Neuron (in vitro differentiated cells): ENCODE data around the gene UVRAG.

ENCODE experiments used
- H2AFZ ChIP-seq: one replicate; pipeline ENCODE4 v1.6.1; 2013; ENCODE audit warnings: low read depth, mild to moderate bottlenecking, inconsistent platforms, low read length, moderate library complexity
- H3K27me3 ChIP-seq: one replicate; pipeline ENCODE4 v1.6.1; 2013; ENCODE audit warnings: low read length; ENCODE audit not compliant: insufficient read depth
- H3K36me3 ChIP-seq: one replicate; pipeline ENCODE4 v1.6.1; 2013; ENCODE audit warnings: low read length; ENCODE audit not compliant: insufficient read depth
- H3K4me1 ChIP-seq: one replicate; pipeline ENCODE4 v1.6.1; 2013; ENCODE audit warnings: low read length; ENCODE audit not compliant: insufficient read depth
- H3K4me3 ChIP-seq: 2 replicates; pipeline ENCODE4 v1.5.1; 2013; ENCODE audit warnings: mild to moderate bottlenecking, low read length, moderate library complexity
- H3K9me3 ChIP-seq: one replicate; pipeline ENCODE4 v1.6.1; 2013; ENCODE audit warnings: low read length

Gene UVRAG

GRCh38 chr11:75777461-75778110, 37.4 kb upstream of the UVRAG start:
- no peak overlapping the region for H2AFZ ChIP-seq
- no peaks in the 10 kb centered on the region for H3K36me3 ChIP-seq
- no peak overlapping the region for H3K4me3 ChIP-seq
- H3K27me3 ChIP-seq, result peaks cover 3% of the 10 kb centered on the region
- H3K4me1 ChIP-seq, result no peaks in the 10 kb centered on the region
- H3K9me3 ChIP-seq, result no peaks in the 10 kb centered on the region

GRCh38 chr11:75778962-75779361, 36.0 kb upstream of the UVRAG start:
- H3K4me1 ChIP-seq, result no peaks in the 10 kb centered on the region
- no peak overlapping the region for H3K4me3 ChIP-seq
- H3K36me3 ChIP-seq, result no peaks in the 10 kb centered on the region
- no peak overlapping the region for H2AFZ ChIP-seq
- H3K27me3 ChIP-seq, result peaks cover 6% of the 10 kb centered on the region
- no peaks in the 10 kb centered on the region for H3K9me3 ChIP-seq

GRCh38 chr11:75779960-75780359, 35.0 kb upstream of the UVRAG start:
- no peaks in the 10 kb centered on the region for H3K36me3 ChIP-seq
- H3K27me3 ChIP-seq, result peaks cover 12% of the 10 kb centered on the region
- no peaks in the 10 kb centered on the region for H3K9me3 ChIP-seq
- no peak overlapping the region for H3K4me3 ChIP-seq
- H3K4me1 ChIP-seq, result no peaks in the 10 kb centered on the region
- H2AFZ ChIP-seq, result no peak overlapping the region

- Histone ChIP-seq H3K36me3 (no peaks in the 10 kb centered on the region), H3K4me3 (no peak overlapping the region), H3K27me3 (peaks cover 15% of the 10 kb centered on the region), H3K9me3 (no peaks in the 10 kb centered on the region), H2AFZ (no peak overlapping the region), H3K4me1 (no peaks in the 10 kb centered on the region)
These were observed 34.1 kb upstream of the UVRAG start for GRCh38 chr11:75780888-75781287.

- Histone ChIP-seq H3K9me3 (no peaks in the 10 kb centered on the region), H3K4me1 (no peaks in the 10 kb centered on the region), H2AFZ (no peak overlapping the region), H3K36me3 (no peaks in the 10 kb centered on the region), H3K4me3 (no peak overlapping the region), H3K27me3 (peaks cover 15% of the 10 kb centered on the region)
These were observed 33.7 kb upstream of the UVRAG start for GRCh38 chr11:75781296-75781695.

- Histone ChIP-seq H3K4me3 (no peak overlapping the region), H3K36me3 (no peaks in the 10 kb centered on the region), H3K27me3 (peaks cover 15% of the 10 kb centered on the region), H3K4me1 (no peaks in the 10 kb centered on the region), H2AFZ (no peak overlapping the region), H3K9me3 (no peaks in the 10 kb centered on the region)
These were observed 33.2 kb upstream of the UVRAG start for GRCh38 chr11:75781831-75782230.

- Histone ChIP-seq H3K4me1 (no peaks in the 10 kb centered on the region), H2AFZ (no peak overlapping the region), H3K9me3 (no peaks in the 10 kb centered on the region), H3K4me3 (no peak overlapping the region), H3K27me3 (peaks cover 22% of the 10 kb centered on the region), H3K36me3 (no peaks in the 10 kb centered on the region)
These were observed 32.3 kb upstream of the UVRAG start for GRCh38 chr11:75782540-75783263.

- no peaks in the 10 kb centered on the region for H3K4me1 ChIP-seq
- no peaks in the 10 kb centered on the region for H3K36me3 ChIP-seq
- H3K9me3 ChIP-seq, result no peaks in the 10 kb centered on the region
- H3K4me3 ChIP-seq, result no peak overlapping the region
- no peak overlapping the region for H2AFZ ChIP-seq
- peaks cover 19% of the 10 kb centered on the region for H3K27me3 ChIP-seq
These were observed 31.5 kb upstream of the UVRAG start for GRCh38 chr11:75783416-75784084.

- Histone ChIP-seq H3K4me3 (no peak overlapping the region), H3K4me1 (no peaks in the 10 kb centered on the region), H2AFZ (no peak overlapping the region), H3K9me3 (no peaks in the 10 kb centered on the region), H3K36me3 (no peaks in the 10 kb centered on the region), H3K27me3 (peaks cover 19% of the 10 kb centered on the region)
These were observed 30.9 kb upstream of the UVRAG start for GRCh38 chr11:75784085-75784478.

- Histone ChIP-seq H3K36me3 (no peaks in the 10 kb centered on the region), H3K9me3 (no peaks in the 10 kb centered on the region), H3K4me3 (no peak overlapping the region)
These were observed 30.5 kb upstream of the UVRAG start for GRCh38 chr11:75784506-75784905.

GRCh38 chr11:75785187-75785586, 29.8 kb upstream of the UVRAG start:
- Histone ChIP-seq H2AFZ (no peak overlapping the region), H3K27me3 (peaks cover 19% of the 10 kb centered on the region), H3K36me3 (no peaks in the 10 kb centered on the region), H3K4me3 (no peak overlapping the region), H3K4me1 (no peaks in the 10 kb centered on the region), H3K9me3 (no peaks in the 10 kb centered on the region)

More at GRCh38 chr11:75784506-75784905, 30.5 kb upstream of the UVRAG start:
- Histone ChIP-seq H3K4me1 (no peaks in the 10 kb centered on the region), H3K27me3 (peaks cover 19% of the 10 kb centered on the region), H2AFZ (no peak overlapping the region)

- no peak overlapping the region for H3K4me3 ChIP-seq
- no peaks in the 10 kb centered on the region for H3K9me3 ChIP-seq
- peaks cover 19% of the 10 kb centered on the region for H3K27me3 ChIP-seq
- H3K36me3 ChIP-seq, result no peaks in the 10 kb centered on the region
- no peak overlapping the region for H2AFZ ChIP-seq
- H3K4me1 ChIP-seq, result no peaks in the 10 kb centered on the region
These were observed 28.8 kb upstream of the UVRAG start for GRCh38 chr11:75786101-75786736.

- Histone ChIP-seq H3K9me3 (no peaks in the 10 kb centered on the region), H3K36me3 (no peaks in the 10 kb centered on the region), H3K4me1 (no peaks in the 10 kb centered on the region), H3K27me3 (peaks cover 25% of the 10 kb centered on the region), H2AFZ (no peak overlapping the region), H3K4me3 (no peak overlapping the region)
These were observed 25.5 kb upstream of the UVRAG start for GRCh38 chr11:75789521-75789920.
